Measurements from ENCODE around the gene BRD4.

DNA sequence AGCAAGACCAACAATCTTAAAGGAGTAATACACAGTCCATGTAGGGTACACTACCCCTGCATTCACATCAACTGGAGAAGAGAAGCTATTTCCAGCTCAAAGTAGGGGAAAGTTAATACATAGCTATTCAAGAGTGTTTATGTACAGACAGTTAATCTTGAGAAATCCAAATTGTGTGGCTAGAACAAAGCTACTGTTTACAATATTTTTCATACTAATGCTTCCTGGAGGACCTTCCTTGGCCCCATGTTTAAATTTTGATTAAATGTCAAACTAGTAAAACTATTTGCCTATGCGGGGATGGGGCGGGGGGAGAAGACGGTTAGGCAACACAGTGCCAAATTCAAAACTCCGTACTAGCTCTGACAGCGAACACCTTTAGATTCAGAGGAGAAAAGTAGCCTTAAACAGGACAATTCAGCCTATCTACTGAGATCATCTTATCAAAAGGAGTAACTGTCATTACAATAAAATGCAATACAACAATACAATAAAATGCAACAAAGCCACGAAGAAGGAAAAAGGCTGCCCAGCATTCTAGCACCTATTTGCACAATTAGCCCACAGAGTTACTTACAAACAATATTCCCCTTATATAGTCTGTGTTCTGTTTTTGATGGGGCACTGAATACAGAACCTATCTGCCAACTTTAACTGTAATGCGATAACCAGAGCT is 29.1 kb downstream of the BRD4 start:
- TF ChIP-seq POLR2AphosphoS5 (IDR thresholded peaks at IDR 0.05), result no peak
- no peak for TF ChIP-seq POLR2A (IDR thresholded peaks at IDR 0.05; ENCODE audit: low read depth)
- TF ChIP-seq, protein P1, sequence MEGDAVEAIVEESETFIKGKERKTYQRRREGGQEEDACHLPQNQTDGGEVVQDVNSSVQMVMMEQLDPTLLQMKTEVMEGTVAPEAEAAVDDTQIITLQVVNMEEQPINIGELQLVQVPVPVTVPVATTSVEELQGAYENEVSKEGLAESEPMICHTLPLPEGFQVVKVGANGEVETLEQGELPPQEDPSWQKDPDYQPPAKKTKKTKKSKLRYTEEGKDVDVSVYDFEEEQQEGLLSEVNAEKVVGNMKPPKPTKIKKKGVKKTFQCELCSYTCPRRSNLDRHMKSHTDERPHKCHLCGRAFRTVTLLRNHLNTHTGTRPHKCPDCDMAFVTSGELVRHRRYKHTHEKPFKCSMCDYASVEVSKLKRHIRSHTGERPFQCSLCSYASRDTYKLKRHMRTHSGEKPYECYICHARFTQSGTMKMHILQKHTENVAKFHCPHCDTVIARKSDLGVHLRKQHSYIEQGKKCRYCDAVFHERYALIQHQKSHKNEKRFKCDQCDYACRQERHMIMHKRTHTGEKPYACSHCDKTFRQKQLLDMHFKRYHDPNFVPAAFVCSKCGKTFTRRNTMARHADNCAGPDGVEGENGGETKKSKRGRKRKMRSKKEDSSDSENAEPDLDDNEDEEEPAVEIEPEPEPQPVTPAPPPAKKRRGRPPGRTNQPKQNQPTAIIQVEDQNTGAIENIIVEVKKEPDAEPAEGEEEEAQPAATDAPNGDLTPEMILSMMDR (IDR thresholded peaks at IDR 0.05), result no peak

All from esophagus muscularis mucosa (tissue), 3 donors.